Right lobe of liver (tissue), 6 donors: ENCODE measurements around the gene SLC17A4. TPM values are rescaled to one million over a fixed set of nuclear protein-coding genes. Genes with fewer than 3 reads are reported as not detected.
A peak's percentile ranks its signal among the peaks of the same experiment; 100 is the strongest.

Experiments used
- ATAC-seq, 4 donors: fragments of 200-7000 bp; cut with Tn5 transposase; one replicate each; pipeline ENCODE4 v1.9.1; 2020; ENCODE audit warnings: mild to moderate bottlenecking in 4 of 4, moderate library complexity in 4 of 4
- DNase-seq, 3 donors: peaks; one replicate each; pipeline ENCODE4 v3.0.0-alpha.2; 2020
- H3K27ac ChIP-seq, 3 donors: fragments of 200-600 bp; one replicate each; pipeline ENCODE4 v1.8.0; 2022
- H3K27me3 ChIP-seq, 2 donors: fragments of 200-600 bp; one replicate each; pipeline ENCODE4 v1.8.0; 2022
- H3K36me3 ChIP-seq, 4 donors: fragments of 200-600 bp; sonication (generic) in 1 of 4; one replicate each; pipeline versions ENCODE4 v1.5.1 to v1.8.0; 2017 to 2022; ENCODE audit warnings: control low read depth in 1 of 4
- H3K4me1 ChIP-seq, 4 donors: fragments of 200-600 bp; sonication (generic) in 1 of 4; one replicate each; pipeline versions ENCODE4 v1.5.1 to v1.8.0; 2017 to 2022; ENCODE audit warnings: control low read depth in 1 of 4
- H3K4me3 ChIP-seq, 3 donors: fragments of 200-600 bp; one replicate each; pipeline ENCODE4 v1.8.0; 2022
- H3K9me3 ChIP-seq, 4 donors: fragments of 200-600 bp; sonication (generic) in 1 of 4; one replicate each; pipeline versions ENCODE4 v1.5.1 to v1.8.0; 2017 to 2022; ENCODE audit warnings: control low read depth in 1 of 4
- POLR2A ChIP-seq: fragments of 450-650 bp; IDR thresholded peaks from one replicate; pipeline ENCODE4 v1.6.1; 2017; ENCODE audit warnings: antibody characterized with exemption, mild to moderate bottlenecking
- WGBS: methylation state at CpG from one replicate; pipeline ENCODE4 v1.1.6; 2018; ENCODE audit warnings: low coverage, low lambda C conversion rate; ENCODE audit not compliant: insufficient coverage; ENCODE audit errors: missing lambda C conversion rate; 5-methylcytosine and 5-hydroxymethylcytosine counted together
- intact Hi-C, 2 donors: fragments of 100-400 bp; cut with DNase I; formaldehyde crosslinking; loops; one replicate each; pipeline versions ENCODE4 v1.11.2 to v1.14.1; 2022
- total RNA-seq, 6 experiments: library from RNA; depleted of rRNA in 2 of 6; stranded (reverse); fragments of >200 nt in 2 of 6; fragmentation: NEBNext Ultra II Directional in 3 of 6; extraction: Animal tissue kit (Norgen Biotek cat#: 25700) in 3 of 6; gene quantifications; one replicate each; pipeline versions ENCODE4 v1.1.0 to v1.2.4, GENCODE V29; 2016 to 2023
- TF ChIP-seq, protein P1 (sequence below), 4 donors: fragments of 200-600 bp in 3 of 4; fragments of 450-650 bp in 1 of 4; IDR thresholded peaks; one replicate each; pipeline versions ENCODE4 v1.5.1 to v1.8.0; 2016 to 2022; ENCODE audit warnings: antibody characterized with exemption in 4 of 4, mild to moderate bottlenecking in 2 of 4
- donor health status: DM: no; HTN: yes; CAD: no.
- donor health status: DM: no; HTN: no; CAD: no.
- donor health status: DM: no; HTN: no; CAD: no.
- donor health status: DM: no; HTN: yes; CAD: no.
- donor health status: DM: no; HTN: yes; CAD: no.

The SLC17A4 gene
- total RNA-seq, 6 experiments from 2014 or later: 6.8 to 23.7 (median 19.5) TPM

DNA sequence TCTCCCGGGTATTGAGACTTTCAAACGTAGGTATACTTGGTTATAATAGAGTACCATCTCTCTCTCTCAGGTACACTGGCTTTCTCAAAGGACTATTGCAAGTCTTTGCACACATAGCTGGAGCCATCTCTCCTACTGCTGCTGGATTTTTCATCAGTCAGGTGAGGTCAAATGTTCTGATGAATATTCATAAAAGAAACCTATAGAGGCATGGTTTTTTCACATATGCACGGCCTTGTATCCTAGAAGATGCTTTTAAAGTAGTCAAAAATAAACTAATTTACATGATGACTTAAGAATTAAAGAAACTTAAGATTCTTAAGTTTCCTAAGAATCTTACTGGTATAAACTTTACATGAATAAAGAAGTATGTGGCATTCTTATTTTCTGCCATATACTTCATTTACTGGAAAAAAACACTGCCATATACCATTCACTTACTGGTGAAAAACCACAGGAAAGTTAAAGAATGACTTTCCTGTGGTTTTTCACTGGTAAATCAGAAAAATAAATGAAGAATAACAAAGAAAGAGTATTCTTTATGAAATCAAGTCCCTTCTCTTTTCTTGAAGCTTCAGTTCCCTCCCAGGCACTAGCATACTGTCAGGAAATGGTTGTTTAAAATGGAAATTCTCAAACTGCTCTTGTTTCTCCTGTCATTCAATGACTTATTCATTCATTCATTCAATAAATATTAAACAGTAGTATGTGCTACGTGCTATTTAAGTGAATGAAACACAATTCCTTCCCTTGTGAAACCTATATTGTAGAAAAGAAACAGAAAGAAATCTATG is 23.5 kb downstream of the SLC17A4 start:
- DNase-seq (no peak), ATAC-seq (no peak)
- Histone ChIP-seq H3K36me3 (peaks cover 0 to 12% (median 6%) of the 10 kb centered on the region in 4 donors), H3K27ac (no peak overlapping the region), H3K9me3 (no peaks in the 10 kb centered on the region), H3K4me1 (no peaks in the 10 kb centered on the region), H3K4me3 (no peak overlapping the region), H3K27me3 (no peaks in the 10 kb centered on the region)
- intact Hi-C loops: no loop called here
- 74% methylated on average over 4 of the region's 4 CpGs for WGBS
- no peak for TF ChIP-seq POLR2A
- TF ChIP-seq, protein P1, sequence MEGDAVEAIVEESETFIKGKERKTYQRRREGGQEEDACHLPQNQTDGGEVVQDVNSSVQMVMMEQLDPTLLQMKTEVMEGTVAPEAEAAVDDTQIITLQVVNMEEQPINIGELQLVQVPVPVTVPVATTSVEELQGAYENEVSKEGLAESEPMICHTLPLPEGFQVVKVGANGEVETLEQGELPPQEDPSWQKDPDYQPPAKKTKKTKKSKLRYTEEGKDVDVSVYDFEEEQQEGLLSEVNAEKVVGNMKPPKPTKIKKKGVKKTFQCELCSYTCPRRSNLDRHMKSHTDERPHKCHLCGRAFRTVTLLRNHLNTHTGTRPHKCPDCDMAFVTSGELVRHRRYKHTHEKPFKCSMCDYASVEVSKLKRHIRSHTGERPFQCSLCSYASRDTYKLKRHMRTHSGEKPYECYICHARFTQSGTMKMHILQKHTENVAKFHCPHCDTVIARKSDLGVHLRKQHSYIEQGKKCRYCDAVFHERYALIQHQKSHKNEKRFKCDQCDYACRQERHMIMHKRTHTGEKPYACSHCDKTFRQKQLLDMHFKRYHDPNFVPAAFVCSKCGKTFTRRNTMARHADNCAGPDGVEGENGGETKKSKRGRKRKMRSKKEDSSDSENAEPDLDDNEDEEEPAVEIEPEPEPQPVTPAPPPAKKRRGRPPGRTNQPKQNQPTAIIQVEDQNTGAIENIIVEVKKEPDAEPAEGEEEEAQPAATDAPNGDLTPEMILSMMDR (IDR thresholded peaks at IDR 0.05): no peak

DNA sequence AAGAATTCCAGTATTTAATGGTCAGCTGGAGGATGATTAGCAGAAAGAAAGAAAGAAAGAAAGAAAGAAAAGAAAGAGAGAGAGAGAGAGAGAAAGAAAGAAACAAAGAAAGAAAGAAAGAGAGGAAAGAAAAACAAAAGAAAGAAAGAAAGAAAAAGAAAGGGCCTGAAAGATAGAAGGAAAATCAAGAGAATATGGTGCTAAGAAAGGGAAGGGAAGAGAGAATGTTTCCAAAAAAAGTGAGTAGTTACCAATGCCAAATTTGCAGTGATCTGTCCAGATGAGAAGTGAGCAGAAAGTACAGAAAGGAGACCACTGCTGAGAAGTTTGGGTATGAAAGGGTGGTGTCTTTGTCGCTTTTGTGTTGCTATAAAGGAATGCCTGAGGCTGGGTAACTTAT is 26.6 kb downstream of the SLC17A4 start:
- DNase-seq (no peak), ATAC-seq (no peak)
- no peak for TF ChIP-seq POLR2A
- TF ChIP-seq, protein P1 (IDR thresholded peaks at IDR 0.05): no peak
- no peak overlapping the region for H3K27ac ChIP-seq
- no peaks in the 10 kb centered on the region for H3K4me1 ChIP-seq
- no peaks in the 10 kb centered on the region for H3K27me3 ChIP-seq
- WGBS: 87% methylated on average over 1 of the region's 1 CpG
- H3K4me3 ChIP-seq: no peak overlapping the region
- no peaks in the 10 kb centered on the region for H3K9me3 ChIP-seq
- peaks cover 0 to 12% (median 2%) of the 10 kb centered on the region in 4 donors for H3K36me3 ChIP-seq
- intact Hi-C loops: no loop called here

DNA sequence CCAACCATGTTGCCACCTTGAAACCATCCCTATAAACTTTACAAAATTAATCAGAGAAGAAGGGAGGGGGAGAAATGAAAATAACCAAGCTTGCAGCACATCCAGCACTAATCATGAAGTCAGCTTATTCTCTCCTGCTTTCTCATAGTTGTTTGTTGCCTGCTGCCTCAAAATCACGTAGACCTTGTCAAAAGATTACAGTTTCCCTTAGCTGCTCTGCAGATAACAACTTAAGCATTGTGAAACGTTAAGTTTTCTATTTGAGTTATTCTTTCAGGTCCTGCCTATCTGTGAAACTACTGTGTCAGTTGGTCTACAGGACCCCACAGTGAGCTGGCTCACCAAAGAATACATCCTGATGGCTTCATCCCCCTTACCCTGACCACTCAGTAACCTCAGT is 32.9 kb downstream of the SLC17A4 start:
- no peak for TF ChIP-seq POLR2A
- TF ChIP-seq, protein P1 (IDR thresholded peaks at IDR 0.05): no peak
- no peaks in the 10 kb centered on the region for H3K9me3 ChIP-seq
- no peaks in the 10 kb centered on the region for H3K4me1 ChIP-seq
- no peak overlapping the region for H3K27ac ChIP-seq
- no peak for ATAC-seq
- no peak overlapping the region for H3K4me3 ChIP-seq
- DNase-seq: no peak
- WGBS: 63% methylated on average over 2 of the region's 2 CpGs
- intact Hi-C loops: no loop called here
- no peaks in the 10 kb centered on the region for H3K36me3 ChIP-seq
- H3K27me3 ChIP-seq: no peaks in the 10 kb centered on the region

DNA sequence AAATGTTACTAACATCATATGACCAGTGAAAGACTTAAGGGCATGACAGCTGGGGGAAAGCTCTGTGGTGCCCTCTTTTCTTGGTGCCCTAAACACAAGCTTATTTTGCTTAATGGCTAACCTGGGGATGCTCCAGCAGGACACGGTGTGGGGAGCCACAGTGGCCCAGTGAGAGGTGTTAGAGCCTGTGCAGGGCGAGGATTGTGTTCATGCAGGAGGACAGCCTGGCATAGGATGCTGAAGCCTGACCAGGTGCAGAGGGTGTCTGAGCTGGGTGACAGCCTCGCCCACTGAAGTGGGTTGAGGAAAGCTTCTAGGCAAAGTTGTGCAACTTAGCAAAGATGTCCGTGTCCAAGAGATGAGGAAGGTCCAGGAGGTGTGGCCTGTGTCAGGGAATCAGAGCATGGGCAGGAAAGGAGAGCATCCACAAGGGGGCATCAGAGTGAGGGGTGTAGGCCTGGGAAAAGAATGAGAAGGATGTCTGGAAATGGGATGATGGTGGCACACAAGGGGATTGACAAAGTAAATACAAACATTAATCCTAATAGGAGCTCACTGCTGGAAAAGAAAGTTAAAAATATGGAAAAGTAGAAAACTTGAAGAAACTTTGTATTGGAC is 33.9 kb downstream of the SLC17A4 start:
- WGBS: 40% methylated on average over 2 of the region's 4 CpGs
- intact Hi-C loops: no loop called here
- Histone ChIP-seq H3K4me3 (no peak overlapping the region), H3K27ac (no peak overlapping the region), H3K27me3 (no peaks in the 10 kb centered on the region), H3K4me1 (no peaks in the 10 kb centered on the region), H3K36me3 (no peaks in the 10 kb centered on the region), H3K9me3 (no peaks in the 10 kb centered on the region)
- DNase-seq: peak; percentile 46 to 76 (median 59)
- TF ChIP-seq, protein P1 (IDR thresholded peaks at IDR 0.05): peak; percentile 47 to 67 (median 64)
- no peak for TF ChIP-seq POLR2A
- ATAC-seq: peak; percentile 98 to 99 (median 99)
